GM19467 (cell line): ENCODE data around the gene NUDT19.
"Not testable (repeated sequence)": the region's sequence is repeated elsewhere in the genome, so short reads cannot be mapped to it uniquely, and the experiment has no call there.

Experiments
- ATAC-seq: cut with Tn5 transposase; IDR thresholded peaks from one replicate; pipeline ENCODE4 v1.9.1; 2021; ENCODE audit warnings: mild to moderate bottlenecking, moderate library complexity; ENCODE audit not compliant: unreplicated experiment

NUDT19 gene

GRCh38 chr19:32691291-32691951 is at the start of gene NUDT19:
Gene NUDT19 (plus strand): TSS chr19:32691821. CDS start chr19:32691961, 140 bp downstream.
- peak; percentile 89 for ATAC-seq

GRCh38 chr19:32642771-32643170 is 48.9 kb upstream of the NUDT19 start:
- ATAC-seq: no peak

- ATAC-seq: no peak
Observed at GRCh38 chr19:32646556-32646955, 45.1 kb upstream of the NUDT19 start.

- ATAC-seq: no peak
Observed at GRCh38 chr19:32647361-32647760, 44.3 kb upstream of the NUDT19 start.

GRCh38 chr19:32649751-32650150 is 41.9 kb upstream of the NUDT19 start:
- no peak for ATAC-seq

- ATAC-seq: no peak
Observed at GRCh38 chr19:32650671-32651070, 41.0 kb upstream of the NUDT19 start.

GRCh38 chr19:32651729-32652140 is 39.9 kb upstream of the NUDT19 start:
- ATAC-seq: no peak

- ATAC-seq: not testable (repeated sequence)
Observed at GRCh38 chr19:32652331-32652730, 39.3 kb upstream of the NUDT19 start.

GRCh38 chr19:32652894-32653598 is 38.6 kb upstream of the NUDT19 start:
- no peak for ATAC-seq

- no peak for ATAC-seq
Observed at GRCh38 chr19:32653599-32653915, 38.1 kb upstream of the NUDT19 start.

GRCh38 chr19:32656379-32656778 is 35.2 kb upstream of the NUDT19 start:
- ATAC-seq: not testable (repeated sequence)

GRCh38 chr19:32658075-32658474 is 33.5 kb upstream of the NUDT19 start:
- ATAC-seq: no peak

GRCh38 chr19:32658527-32658926 is 33.1 kb upstream of the NUDT19 start:
- ATAC-seq: no peak

GRCh38 chr19:32661318-32661717 is 30.3 kb upstream of the NUDT19 start:
- ATAC-seq: no peak

GRCh38 chr19:32662186-32662585 is 29.4 kb upstream of the NUDT19 start:
- ATAC-seq: no peak

GRCh38 chr19:32666084-32666483 is 25.5 kb upstream of the NUDT19 start:
- no peak for ATAC-seq

- ATAC-seq: no peak
Observed at GRCh38 chr19:32669310-32669709, 22.3 kb upstream of the NUDT19 start.

- no peak for ATAC-seq
Observed at GRCh38 chr19:32671883-32672593, 19.6 kb upstream of the NUDT19 start.

GRCh38 chr19:32672841-32673240 is 18.8 kb upstream of the NUDT19 start:
- no peak for ATAC-seq

- ATAC-seq: no peak
Observed at GRCh38 chr19:32673573-32673972, 18.0 kb upstream of the NUDT19 start.

GRCh38 chr19:32674153-32674930 is 17.3 kb upstream of the NUDT19 start:
- no peak for ATAC-seq
